ENCODE data around the gene GSTA5.
"Not testable (repeated sequence)": the region's sequence is repeated elsewhere in the genome, so short reads cannot be mapped to it uniquely, and the experiment has no call there.

Gene GSTA5

GRCh38 chr6:52830869-52831268 lies 9.7 kb downstream of the GSTA5 start:
- DNase-seq: not testable (repeated sequence)

- no peak for DNase-seq
Measured at GRCh38 chr6:52829046-52829817, 11.4 kb downstream of the GSTA5 start.

GRCh38 chr6:52828621-52829020 lies 12.0 kb downstream of the GSTA5 start:
- DNase-seq: not testable (repeated sequence)

GRCh38 chr6:52827073-52827783 lies 13.4 kb downstream of the GSTA5 start:
- DNase-seq: not testable (repeated sequence)

- DNase-seq: no peak
Measured at GRCh38 chr6:52826513-52826912, 14.1 kb downstream of the GSTA5 start.

- DNase-seq: not testable (repeated sequence)
Measured at GRCh38 chr6:52825900-52826459, 14.6 kb downstream of the GSTA5 start.

GRCh38 chr6:52825270-52825793 lies 15.3 kb downstream of the GSTA5 start:
- not testable (repeated sequence) for DNase-seq

GRCh38 chr6:52821842-52822241 lies 18.8 kb downstream of the GSTA5 start:
- DNase-seq: no peak

- DNase-seq: no peak
Measured at GRCh38 chr6:52820198-52820597, 20.4 kb downstream of the GSTA5 start.

- no peak for DNase-seq
Measured at GRCh38 chr6:52815167-52816092, 25.2 kb downstream of the GSTA5 start.

- not testable (repeated sequence) for DNase-seq
Measured at GRCh38 chr6:52814545-52814944, 26.1 kb downstream of the GSTA5 start.

- not testable (repeated sequence) for DNase-seq
Measured at GRCh38 chr6:52809777-52810176, 30.8 kb downstream of the GSTA5 start.

GRCh38 chr6:52808660-52809059 lies 32.0 kb downstream of the GSTA5 start:
- no peak for DNase-seq

- not testable (repeated sequence) for DNase-seq
Measured at GRCh38 chr6:52803668-52804255, 36.9 kb downstream of the GSTA5 start, which contains the start of gene GSTA1. GSTA1 (minus strand) TSS chr6:52803816; CDS start chr6:52799267, 4,549 bp downstream.

GRCh38 chr6:52802806-52803205 lies 37.8 kb downstream of the GSTA5 start:
- no peak for DNase-seq

- no peak for DNase-seq
Measured at GRCh38 chr6:52801188-52801841, 39.3 kb downstream of the GSTA5 start.

GRCh38 chr6:52799272-52799671 lies 41.3 kb downstream of the GSTA5 start:
- not testable (repeated sequence) for DNase-seq

GRCh38 chr6:52794366-52794765 lies 46.2 kb downstream of the GSTA5 start:
- not testable (repeated sequence) for DNase-seq

- DNase-seq: no peak
Measured at GRCh38 chr6:52790861-52791260, 49.8 kb downstream of the GSTA5 start.

GRCh38 chr6:52789658-52790057 lies 51.0 kb downstream of the GSTA5 start:
- not testable (repeated sequence) for DNase-seq

- no peak for DNase-seq
Measured at GRCh38 chr6:52788478-52788877, 52.1 kb downstream of the GSTA5 start.

All from SIG-M5 (cell line).